Measurements from ENCODE around the gene PSMC6.

The PSMC6 gene

GRCh38 chr14:52683985-52684520, 22.9 kb upstream of the PSMC6 start:
- H3K9me3 ChIP-seq (ENCODE audit: low read length): no peaks in the 10 kb centered on the region
- no peaks in the 10 kb centered on the region for H3K9me2 ChIP-seq (ENCODE audit: low read depth, low read length)
- H3K27ac ChIP-seq (ENCODE audit: low read depth, low read length, poor library complexity, severe bottlenecking): no peak overlapping the region
- no peak overlapping the region for H3K4me3 ChIP-seq (ENCODE audit: low read depth, low read length, poor library complexity, severe bottlenecking)
- H3K36me3 ChIP-seq (ENCODE audit: insufficient read depth, low read length): peaks cover 22% of the 10 kb centered on the region
- H3F3A ChIP-seq (ENCODE audit: insufficient read depth, low read length): no peaks in the 10 kb centered on the region
- no peak for TF ChIP-seq EZH2 (IDR thresholded peaks at IDR 0.05; ENCODE audit: borderline replicate concordance, low read length)
- TF ChIP-seq, protein P1, sequence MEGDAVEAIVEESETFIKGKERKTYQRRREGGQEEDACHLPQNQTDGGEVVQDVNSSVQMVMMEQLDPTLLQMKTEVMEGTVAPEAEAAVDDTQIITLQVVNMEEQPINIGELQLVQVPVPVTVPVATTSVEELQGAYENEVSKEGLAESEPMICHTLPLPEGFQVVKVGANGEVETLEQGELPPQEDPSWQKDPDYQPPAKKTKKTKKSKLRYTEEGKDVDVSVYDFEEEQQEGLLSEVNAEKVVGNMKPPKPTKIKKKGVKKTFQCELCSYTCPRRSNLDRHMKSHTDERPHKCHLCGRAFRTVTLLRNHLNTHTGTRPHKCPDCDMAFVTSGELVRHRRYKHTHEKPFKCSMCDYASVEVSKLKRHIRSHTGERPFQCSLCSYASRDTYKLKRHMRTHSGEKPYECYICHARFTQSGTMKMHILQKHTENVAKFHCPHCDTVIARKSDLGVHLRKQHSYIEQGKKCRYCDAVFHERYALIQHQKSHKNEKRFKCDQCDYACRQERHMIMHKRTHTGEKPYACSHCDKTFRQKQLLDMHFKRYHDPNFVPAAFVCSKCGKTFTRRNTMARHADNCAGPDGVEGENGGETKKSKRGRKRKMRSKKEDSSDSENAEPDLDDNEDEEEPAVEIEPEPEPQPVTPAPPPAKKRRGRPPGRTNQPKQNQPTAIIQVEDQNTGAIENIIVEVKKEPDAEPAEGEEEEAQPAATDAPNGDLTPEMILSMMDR (IDR thresholded peaks at IDR 0.05; ENCODE audit: low read length): no peak
- no peak overlapping the region for H3K4me2 ChIP-seq (ENCODE audit: low read length)
- no peaks in the 10 kb centered on the region for H3K27me3 ChIP-seq (ENCODE audit: insufficient read depth, low read length)
- 0 out of 2 replicates have a peak, but pooled peaks cover 3% of the 10 kb centered on the region for H4K20me1 ChIP-seq (ENCODE audit: insufficient read depth, low read length)
- H3K79me2 ChIP-seq (ENCODE audit: insufficient read depth, low read length): peaks cover 57% of the 10 kb centered on the region
- H3K9ac ChIP-seq (ENCODE audit: low read length): no peak overlapping the region
- no peak overlapping the region for H2AFZ ChIP-seq (ENCODE audit: low read length)
- peaks cover 9% of the 10 kb centered on the region for H3K4me1 ChIP-seq (ENCODE audit: insufficient read depth, low read length, severe bottlenecking)

GRCh38 chr14:52686176-52686575, 20.8 kb upstream of the PSMC6 start:
- Histone ChIP-seq H3K79me2 (ENCODE audit: insufficient read depth, low read length) (peaks cover 78% of the 10 kb centered on the region), H3K27ac (ENCODE audit: low read depth, low read length, poor library complexity, severe bottlenecking) (no peak overlapping the region), H3K4me1 (ENCODE audit: insufficient read depth, low read length, severe bottlenecking) (peaks cover 9% of the 10 kb centered on the region), H3F3A (ENCODE audit: insufficient read depth, low read length) (no peaks in the 10 kb centered on the region), H3K36me3 (ENCODE audit: insufficient read depth, low read length) (peaks cover 10% of the 10 kb centered on the region), H3K9ac (ENCODE audit: low read length) (no peak overlapping the region), H3K4me3 (ENCODE audit: low read depth, low read length, poor library complexity, severe bottlenecking) (no peak overlapping the region), H3K27me3 (ENCODE audit: insufficient read depth, low read length) (no peaks in the 10 kb centered on the region), H2AFZ (ENCODE audit: low read length) (no peak overlapping the region), H4K20me1 (ENCODE audit: insufficient read depth, low read length) (0 out of 2 replicates have a peak, but pooled peaks cover 3% of the 10 kb centered on the region), H3K9me3 (ENCODE audit: low read length) (no peaks in the 10 kb centered on the region), H3K9me2 (ENCODE audit: low read depth, low read length) (no peaks in the 10 kb centered on the region), H3K4me2 (ENCODE audit: low read length) (no peak overlapping the region)
- no peak for TF ChIP-seq EZH2 (IDR thresholded peaks at IDR 0.05; ENCODE audit: borderline replicate concordance, low read length)
- TF ChIP-seq, protein P1 (IDR thresholded peaks at IDR 0.05; ENCODE audit: low read length): no peak

GRCh38 chr14:52690983-52691760, 15.8 kb upstream of the PSMC6 start:
- Histone ChIP-seq H3K79me2 (ENCODE audit: insufficient read depth, low read length) (peaks cover 82% of the 10 kb centered on the region), H2AFZ (ENCODE audit: low read length) (no peak overlapping the region), H3K9me3 (ENCODE audit: low read length) (no peaks in the 10 kb centered on the region), H3K36me3 (ENCODE audit: insufficient read depth, low read length) (no peaks in the 10 kb centered on the region), H3K4me1 (ENCODE audit: insufficient read depth, low read length, severe bottlenecking) (peaks cover 29% of the 10 kb centered on the region), H3K27ac (ENCODE audit: low read depth, low read length, poor library complexity, severe bottlenecking) (peak overlapping the region; percentile 8), H3K9me2 (ENCODE audit: low read depth, low read length) (no peaks in the 10 kb centered on the region), H3K4me2 (ENCODE audit: low read length) (peak overlapping the region; percentile 31; the same call in 1 of the 2 replicates), H3K27me3 (ENCODE audit: insufficient read depth, low read length) (no peaks in the 10 kb centered on the region), H3K9ac (ENCODE audit: low read length) (no peak overlapping the region), H3K4me3 (ENCODE audit: low read depth, low read length, poor library complexity, severe bottlenecking) (no peak overlapping the region), H3F3A (ENCODE audit: insufficient read depth, low read length) (no peaks in the 10 kb centered on the region), H4K20me1 (ENCODE audit: insufficient read depth, low read length) (no peaks in the 10 kb centered on the region)
- no peak for TF ChIP-seq EZH2 (IDR thresholded peaks at IDR 0.05; ENCODE audit: borderline replicate concordance, low read length)
- TF ChIP-seq, protein P1 (IDR thresholded peaks at IDR 0.05; ENCODE audit: low read length): no peak

Data from OCI-LY1 (cell line).